PC-9 (cell line): ENCODE measurements around the gene ADAMTSL3. TPM values are rescaled to one million over a fixed set of nuclear protein-coding genes. Genes with fewer than 3 reads are reported as not detected.

Source experiments
- BruUV-seq: library from RNA; stranded (reverse); fragments of 400-500 nt; replicated peaks from 2 replicates; lab custom pipeline; 2021; lab: Mats Ljungman, UMichigan
- CTCF ChIA-PET: fragments of 300-600 bp; sonication (Branson Sonifier 250); formaldehyde crosslinking; loops from one replicate; lab custom pipeline; 2022; ENCODE audit warnings: antibody characterized with exemption; lab: Charles Lee
- POLR2A ChIA-PET: fragments of 300-600 bp; sonication (Branson Sonifier 250); formaldehyde crosslinking; loops from one replicate; lab custom pipeline; 2022; ENCODE audit warnings: antibody characterized with exemption; ENCODE audit not compliant: unreplicated experiment; lab: Charles Lee
- DNase-seq, 2 experiments: peaks; one replicate each; pipeline versions ENCODE4 v3.0.0 to v3.0.0-alpha.2; 2015 to 2022; ENCODE audit warnings: mixed read lengths in 1 of 2
- H2AFZ ChIP-seq: fragments of 200-600 bp; sonication (generic); 2 replicates; pipeline ENCODE4 v1.8.1; 2017; ENCODE audit warnings: antibody characterized with exemption
- H3F3A ChIP-seq: fragments of 200-600 bp; sonication (generic); 2 replicates; pipeline ENCODE4 v1.8.1; 2017; ENCODE audit warnings: antibody characterized with exemption, mild to moderate bottlenecking, low read depth; ENCODE audit not compliant: insufficient read depth
- H3K27ac ChIP-seq: fragments of 200-600 bp; sonication (generic); 2 replicates; pipeline ENCODE4 v1.6.1; 2016; ENCODE audit warnings: mixed run types
- H3K27me3 ChIP-seq: fragments of 200-600 bp; sonication (generic); 2 replicates; pipeline ENCODE4 v1.6.1; 2016; ENCODE audit warnings: low read depth, mixed run types; ENCODE audit not compliant: insufficient read depth
- H3K36me3 ChIP-seq: fragments of 200-600 bp; sonication (generic); 2 replicates; pipeline ENCODE4 v1.6.1; 2016; ENCODE audit warnings: low read depth, mixed run types
- H3K4me1 ChIP-seq: fragments of 200-600 bp; sonication (generic); replicated peaks from 2 replicates; pipeline ENCODE4 v1.6.1; 2016; ENCODE audit warnings: mixed run types; ENCODE audit not compliant: insufficient read depth
- H3K4me2 ChIP-seq: fragments of 200-600 bp; sonication (generic); 2 replicates; pipeline ENCODE4 v1.6.1; 2017; ENCODE audit warnings: mixed run types
- H3K4me3 ChIP-seq: fragments of 200-600 bp; sonication (generic); 2 replicates; pipeline ENCODE4 v1.6.1; 2016; ENCODE audit warnings: mixed run types
- H3K79me2 ChIP-seq: fragments of 200-600 bp; sonication (generic); 2 replicates; pipeline ENCODE4 v1.6.1; 2017; ENCODE audit warnings: low read depth, mixed run types
- H3K9me2 ChIP-seq: fragments of 200-600 bp; sonication (generic); 2 replicates; pipeline ENCODE4 v1.8.1; 2017; ENCODE audit warnings: mild to moderate bottlenecking; ENCODE audit not compliant: insufficient read depth
- H3K9me3 ChIP-seq: fragments of 200-600 bp; sonication (generic); 2 replicates; pipeline ENCODE4 v1.8.1; 2016; ENCODE audit warnings: low read depth; ENCODE audit not compliant: insufficient read depth
- H4K20me1 ChIP-seq: fragments of 200-600 bp; sonication (generic); 2 replicates; pipeline ENCODE4 v1.8.1; 2017; ENCODE audit not compliant: insufficient read depth
- EZH2 ChIP-seq: fragments of 200-600 bp; sonication (generic); IDR thresholded peaks from 2 replicates; pipeline ENCODE4 v1.8.0; 2017; ENCODE audit warnings: antibody characterized with exemption, low read depth
- intact Hi-C: fragments of 100-400 bp; cut with micrococcal nuclease; formaldehyde crosslinking; loops from one replicate; pipeline ENCODE4 v1.10.0; 2022; ENCODE audit not compliant: unreplicated experiment
- total RNA-seq: library from RNA; stranded (reverse); gene quantifications from 2 replicates; pipeline ENCODE4 v1.2.3, GENCODE V29; 2021
- TF ChIP-seq, protein P1 (sequence below): fragments of 200-600 bp; sonication (generic); conservative IDR thresholded peaks from 2 replicates; pipeline ENCODE4 v1.6.1; 2017; ENCODE audit warnings: mixed run types, antibody characterized with exemption, mild to moderate bottlenecking, moderate library complexity

Gene ADAMTSL3
- total RNA-seq, 1 experiment from 2014 or later = 5.0 TPM

GRCh38 chr15:83919978-83920510, 266.1 kb downstream of the ADAMTSL3 start:
- POLR2A ChIA-PET = no interaction called here
- TF ChIP-seq, protein P1, sequence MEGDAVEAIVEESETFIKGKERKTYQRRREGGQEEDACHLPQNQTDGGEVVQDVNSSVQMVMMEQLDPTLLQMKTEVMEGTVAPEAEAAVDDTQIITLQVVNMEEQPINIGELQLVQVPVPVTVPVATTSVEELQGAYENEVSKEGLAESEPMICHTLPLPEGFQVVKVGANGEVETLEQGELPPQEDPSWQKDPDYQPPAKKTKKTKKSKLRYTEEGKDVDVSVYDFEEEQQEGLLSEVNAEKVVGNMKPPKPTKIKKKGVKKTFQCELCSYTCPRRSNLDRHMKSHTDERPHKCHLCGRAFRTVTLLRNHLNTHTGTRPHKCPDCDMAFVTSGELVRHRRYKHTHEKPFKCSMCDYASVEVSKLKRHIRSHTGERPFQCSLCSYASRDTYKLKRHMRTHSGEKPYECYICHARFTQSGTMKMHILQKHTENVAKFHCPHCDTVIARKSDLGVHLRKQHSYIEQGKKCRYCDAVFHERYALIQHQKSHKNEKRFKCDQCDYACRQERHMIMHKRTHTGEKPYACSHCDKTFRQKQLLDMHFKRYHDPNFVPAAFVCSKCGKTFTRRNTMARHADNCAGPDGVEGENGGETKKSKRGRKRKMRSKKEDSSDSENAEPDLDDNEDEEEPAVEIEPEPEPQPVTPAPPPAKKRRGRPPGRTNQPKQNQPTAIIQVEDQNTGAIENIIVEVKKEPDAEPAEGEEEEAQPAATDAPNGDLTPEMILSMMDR = no peak
- no peak for TF ChIP-seq EZH2
- Histone ChIP-seq H3F3A (no peaks in the 10 kb centered on the region), H3K36me3 (no peaks in the 10 kb centered on the region), H3K27ac (no peak overlapping the region), H3K9me3 (no peaks in the 10 kb centered on the region), H3K79me2 (no peaks in the 10 kb centered on the region), H3K4me2 (no peak overlapping the region), H2AFZ (no peak overlapping the region), H3K4me3 (no peak overlapping the region), H3K27me3 (no peaks in the 10 kb centered on the region), H4K20me1 (no peaks in the 10 kb centered on the region), H3K4me1 (no peaks in the 10 kb centered on the region), H3K9me2 (no peaks in the 10 kb centered on the region)
- BruUV-seq = no TSS peak
- intact Hi-C loops = no loop called here
- no peak for DNase-seq
- CTCF ChIA-PET = no interaction called here

DNA sequence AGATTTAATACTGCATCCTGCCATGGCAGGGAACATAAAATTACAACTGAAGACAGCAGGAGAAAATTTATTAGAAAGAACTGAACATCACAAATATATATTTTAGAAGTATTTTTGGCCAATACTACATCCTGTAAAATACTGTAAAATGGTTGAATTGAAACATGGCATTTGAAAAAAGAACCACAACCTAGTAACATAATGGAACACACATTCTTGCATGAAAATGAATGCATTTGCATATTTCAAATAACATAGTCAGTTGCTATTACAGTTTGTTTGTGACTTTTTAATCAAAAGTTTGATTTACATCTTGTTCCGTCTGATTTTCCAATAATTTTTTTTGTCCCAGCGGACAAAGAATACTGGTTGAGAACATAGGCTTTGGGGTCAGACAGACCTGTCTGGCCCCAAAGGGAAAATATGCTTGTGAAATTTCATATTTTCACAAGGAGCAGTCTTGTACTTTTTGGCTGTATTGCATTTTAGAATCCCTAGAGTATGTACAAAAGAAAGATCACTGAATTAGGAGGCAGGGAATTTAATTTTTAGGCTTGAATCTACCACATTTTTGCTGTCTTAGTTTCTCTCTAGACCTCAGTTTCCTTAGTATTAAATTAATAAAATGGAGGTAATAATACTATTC, 268.8 kb downstream of the ADAMTSL3 start:
- Histone ChIP-seq H3K36me3 (no peaks in the 10 kb centered on the region), H3K27ac (no peak overlapping the region), H3K9me2 (no peaks in the 10 kb centered on the region), H4K20me1 (no peaks in the 10 kb centered on the region), H3K4me1 (no peaks in the 10 kb centered on the region), H3K4me2 (no peak overlapping the region), H3K9me3 (no peaks in the 10 kb centered on the region), H3K4me3 (no peak overlapping the region), H3K79me2 (no peaks in the 10 kb centered on the region), H3K27me3 (no peaks in the 10 kb centered on the region), H2AFZ (no peak overlapping the region), H3F3A (no peaks in the 10 kb centered on the region)
- BruUV-seq = no TSS peak
- CTCF ChIA-PET = no interaction called here
- DNase-seq = no peak
- TF ChIP-seq EZH2 = no peak
- TF ChIP-seq, protein P1 = no peak
- intact Hi-C loops = no loop called here
- POLR2A ChIA-PET = no interaction called here

- Histone ChIP-seq H4K20me1 (no peaks in the 10 kb centered on the region), H3K9me2 (no peaks in the 10 kb centered on the region), H3K4me3 (no peak overlapping the region), H2AFZ (no peak overlapping the region), H3K4me2 (no peak overlapping the region), H3K79me2 (no peaks in the 10 kb centered on the region), H3K4me1 (no peaks in the 10 kb centered on the region), H3K27ac (no peak overlapping the region), H3K9me3 (no peaks in the 10 kb centered on the region), H3K27me3 (no peaks in the 10 kb centered on the region), H3F3A (no peaks in the 10 kb centered on the region), H3K36me3 (no peaks in the 10 kb centered on the region)
- DNase-seq = no peak
- POLR2A ChIA-PET = no interaction called here
- TF ChIP-seq, protein P1 = no peak
- no peak for TF ChIP-seq EZH2
- intact Hi-C loops = no loop called here
- no TSS peak for BruUV-seq
- CTCF ChIA-PET = no interaction called here
Observed at GRCh38 chr15:83926116-83926515, 272.2 kb downstream of the ADAMTSL3 start.
